HS-5 (cell line): ENCODE results near the gene RUFY1.
"Not testable (repeated sequence)": the region's sequence is repeated elsewhere in the genome, so short reads cannot be mapped to it uniquely, and the experiment has no call there.

Source experiments
- DNase-seq: peaks from one replicate; pipeline ENCODE4 v3.0.0-alpha.2; 2012; ENCODE audit warnings: low read depth

The RUFY1 gene, protein sequence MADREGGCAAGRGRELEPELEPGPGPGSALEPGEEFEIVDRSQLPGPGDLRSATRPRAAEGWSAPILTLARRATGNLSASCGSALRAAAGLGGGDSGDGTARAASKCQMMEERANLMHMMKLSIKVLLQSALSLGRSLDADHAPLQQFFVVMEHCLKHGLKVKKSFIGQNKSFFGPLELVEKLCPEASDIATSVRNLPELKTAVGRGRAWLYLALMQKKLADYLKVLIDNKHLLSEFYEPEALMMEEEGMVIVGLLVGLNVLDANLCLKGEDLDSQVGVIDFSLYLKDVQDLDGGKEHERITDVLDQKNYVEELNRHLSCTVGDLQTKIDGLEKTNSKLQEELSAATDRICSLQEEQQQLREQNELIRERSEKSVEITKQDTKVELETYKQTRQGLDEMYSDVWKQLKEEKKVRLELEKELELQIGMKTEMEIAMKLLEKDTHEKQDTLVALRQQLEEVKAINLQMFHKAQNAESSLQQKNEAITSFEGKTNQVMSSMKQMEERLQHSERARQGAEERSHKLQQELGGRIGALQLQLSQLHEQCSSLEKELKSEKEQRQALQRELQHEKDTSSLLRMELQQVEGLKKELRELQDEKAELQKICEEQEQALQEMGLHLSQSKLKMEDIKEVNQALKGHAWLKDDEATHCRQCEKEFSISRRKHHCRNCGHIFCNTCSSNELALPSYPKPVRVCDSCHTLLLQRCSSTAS

GRCh38 chr5:179550511-179551342, at the start of gene RUFY1:
RUFY1 (plus strand) TSS chr5:179550554; CDS start chr5:179550570, 16 bp downstream.
- DNase-seq: peak; percentile 53

DNA sequence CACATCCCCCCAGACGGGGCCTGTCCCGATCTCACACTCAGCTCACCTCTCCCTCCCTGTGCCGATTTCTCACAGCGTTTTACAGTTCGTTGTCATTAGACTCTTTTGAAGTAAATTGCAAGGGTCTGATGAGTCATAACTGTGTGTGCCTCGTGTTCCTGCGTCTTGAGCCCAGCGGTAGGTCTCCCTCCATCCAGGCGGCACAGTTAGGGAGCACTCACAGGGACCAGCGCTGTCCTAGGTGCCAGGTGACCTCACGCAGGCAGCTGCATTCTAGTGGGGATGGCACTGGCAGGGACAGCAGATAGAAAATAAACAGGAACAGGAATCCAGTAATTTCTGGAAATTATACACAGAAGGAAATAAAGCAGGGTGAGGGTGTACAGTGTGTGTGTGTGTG, 48.4 kb upstream of the RUFY1 start:
- not testable (repeated sequence) for DNase-seq

- DNase-seq: not testable (repeated sequence)
Measured at GRCh38 chr5:179502420-179502819, 47.9 kb upstream of the RUFY1 start.

GRCh38 chr5:179504191-179504590, 46.2 kb upstream of the RUFY1 start:
- no peak for DNase-seq

GRCh38 chr5:179504600-179505396, 45.6 kb upstream of the RUFY1 start:
- DNase-seq: no peak

DNA sequence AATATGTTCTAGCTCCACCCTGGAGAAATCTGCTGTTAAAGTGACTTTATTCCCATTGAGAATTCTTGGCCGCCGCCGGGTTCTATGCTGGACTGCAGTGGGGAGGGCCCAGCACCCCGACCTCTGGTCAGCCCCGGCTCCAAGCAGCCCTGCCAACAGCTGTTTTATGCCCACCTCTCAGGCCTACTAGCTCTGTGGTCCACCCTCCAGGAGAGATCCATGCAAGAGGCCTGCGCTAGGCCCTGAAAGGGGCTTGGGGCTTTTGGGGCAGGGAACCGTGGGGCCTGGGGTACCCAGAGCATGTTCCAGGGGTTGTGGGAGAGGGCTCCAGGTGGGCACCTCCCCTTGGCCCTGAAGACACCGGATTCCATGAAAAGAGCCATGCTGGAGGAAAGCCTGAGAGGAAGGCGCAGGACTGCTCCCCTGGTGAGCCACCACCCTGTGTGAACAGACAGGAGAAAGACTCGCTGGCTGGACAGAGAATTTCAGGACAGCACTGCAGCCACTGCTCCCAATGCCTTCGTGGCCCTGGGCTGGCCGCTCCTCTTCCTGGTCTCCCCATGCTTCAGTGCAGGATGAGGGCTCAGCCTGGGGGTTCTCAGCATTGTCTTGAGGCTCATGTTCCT, 44.6 kb upstream of the RUFY1 start:
- DNase-seq: no peak

DNA sequence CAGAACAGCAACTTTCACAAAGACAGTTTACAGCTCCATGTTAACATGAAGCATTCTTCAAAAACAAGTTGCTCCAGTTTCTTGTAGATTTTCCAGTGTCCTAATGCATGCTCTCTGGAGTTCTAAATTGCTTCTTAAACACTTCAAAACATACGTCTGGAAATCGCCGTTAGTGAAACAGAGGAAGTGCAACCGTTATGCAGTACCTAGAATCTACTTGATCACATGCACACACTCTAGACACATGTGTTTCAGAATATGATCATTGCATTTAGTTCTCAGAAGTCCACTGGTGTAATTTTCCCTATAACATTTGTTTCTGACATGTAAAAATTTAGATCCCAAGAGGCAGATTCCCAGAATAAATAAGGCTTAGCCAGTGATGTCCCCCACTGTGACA, 41.1 kb upstream of the RUFY1 start:
- no peak for DNase-seq

DNA sequence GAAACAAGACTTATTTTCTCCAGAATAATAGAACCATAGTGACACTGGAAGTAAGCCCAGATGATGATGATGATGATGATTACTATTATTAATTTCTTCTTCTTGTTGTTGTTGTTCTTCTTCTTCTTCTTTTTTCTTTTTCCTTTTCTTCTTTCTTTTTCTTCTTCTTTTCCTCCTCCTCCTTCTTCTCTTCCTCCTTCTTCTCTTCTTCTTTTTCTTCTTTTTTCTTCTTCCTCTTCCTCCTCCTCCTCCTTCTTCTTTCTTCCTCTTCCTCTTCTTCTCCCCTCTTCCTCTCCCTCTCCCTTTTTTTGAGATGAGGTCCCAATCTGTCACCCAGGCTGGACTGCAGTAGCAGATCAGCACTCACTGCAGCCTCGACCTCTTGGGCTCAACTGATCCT, 40.5 kb upstream of the RUFY1 start:
- no peak for DNase-seq

- no peak for DNase-seq
Measured at GRCh38 chr5:179512452-179513000, 37.8 kb upstream of the RUFY1 start.

- not testable (repeated sequence) for DNase-seq
Measured at GRCh38 chr5:179515501-179515900, 34.9 kb upstream of the RUFY1 start.

DNA sequence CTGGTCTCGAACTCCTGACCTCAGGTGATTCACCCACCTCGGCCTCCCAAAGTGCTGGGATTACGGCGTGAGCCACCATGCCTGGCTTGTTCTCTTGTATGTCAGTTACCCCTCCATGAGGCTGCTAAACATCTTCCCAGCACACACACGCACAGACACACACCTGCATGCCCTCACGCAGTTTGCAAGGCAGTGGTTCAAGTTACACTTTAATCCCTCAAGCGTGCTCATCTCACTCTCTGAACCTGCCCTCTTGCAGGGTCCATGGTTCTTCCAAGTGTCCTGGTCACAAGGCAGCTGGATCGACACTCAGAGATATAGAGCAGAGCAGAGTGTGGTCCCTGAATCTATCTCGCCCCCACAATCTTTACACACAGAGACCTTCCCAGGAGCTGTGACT, 34.1 kb upstream of the RUFY1 start:
- DNase-seq: no peak

- not testable (repeated sequence) for DNase-seq
Measured at GRCh38 chr5:179517746-179518145, 32.6 kb upstream of the RUFY1 start.

DNA sequence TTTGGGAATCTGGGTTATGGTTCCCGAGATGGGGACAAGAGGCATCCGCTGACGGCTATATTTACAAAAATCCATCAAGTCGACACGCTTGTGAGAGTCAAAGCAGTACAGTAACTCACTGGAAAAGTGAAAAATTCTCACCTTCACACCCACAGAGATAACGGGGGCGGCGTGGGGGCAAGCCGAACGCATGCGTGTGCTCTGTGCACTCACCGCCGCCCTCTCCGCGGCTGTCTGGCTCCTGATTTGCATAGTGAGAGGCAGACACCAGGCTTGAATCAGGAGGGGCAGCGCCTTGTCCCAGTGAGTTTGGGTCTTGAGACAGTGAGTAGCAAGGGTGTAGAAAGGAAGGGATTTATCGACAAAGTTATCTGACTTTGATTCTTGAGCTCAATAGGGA, 32.0 kb upstream of the RUFY1 start:
- DNase-seq: not testable (repeated sequence)

DNA sequence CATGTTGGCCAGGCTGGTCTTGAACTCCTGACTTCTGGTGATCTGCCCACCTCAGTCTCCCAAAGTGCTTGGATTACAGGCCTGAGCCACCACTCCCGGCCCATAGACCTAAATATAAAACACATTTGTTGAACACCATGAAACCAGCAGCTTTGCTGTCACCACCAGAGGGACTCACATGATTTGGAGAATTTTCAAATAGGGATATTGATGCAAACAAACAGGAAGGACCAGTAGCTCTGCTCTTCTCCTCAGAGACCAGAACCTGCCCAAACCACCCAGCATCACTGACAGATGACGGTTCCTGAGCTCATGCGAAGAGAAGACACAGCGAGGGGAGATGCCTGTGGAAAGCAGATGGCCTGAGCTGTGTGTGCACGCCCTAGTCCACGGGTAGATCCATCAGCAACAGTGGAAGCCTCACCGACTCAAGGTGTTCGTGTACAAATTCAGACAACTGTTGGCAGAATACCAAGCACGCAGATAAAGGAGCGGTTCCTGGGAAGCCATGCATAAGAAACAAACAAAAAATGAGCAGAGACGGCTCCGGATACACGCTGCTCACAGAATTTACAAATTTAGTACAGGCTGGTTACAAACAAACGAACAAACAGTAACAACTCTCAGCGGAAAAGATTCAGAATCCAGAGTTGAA, 30.8 kb upstream of the RUFY1 start:
- not testable (repeated sequence) for DNase-seq

GRCh38 chr5:179522107-179522506, 28.2 kb upstream of the RUFY1 start:
- DNase-seq: not testable (repeated sequence)

DNA sequence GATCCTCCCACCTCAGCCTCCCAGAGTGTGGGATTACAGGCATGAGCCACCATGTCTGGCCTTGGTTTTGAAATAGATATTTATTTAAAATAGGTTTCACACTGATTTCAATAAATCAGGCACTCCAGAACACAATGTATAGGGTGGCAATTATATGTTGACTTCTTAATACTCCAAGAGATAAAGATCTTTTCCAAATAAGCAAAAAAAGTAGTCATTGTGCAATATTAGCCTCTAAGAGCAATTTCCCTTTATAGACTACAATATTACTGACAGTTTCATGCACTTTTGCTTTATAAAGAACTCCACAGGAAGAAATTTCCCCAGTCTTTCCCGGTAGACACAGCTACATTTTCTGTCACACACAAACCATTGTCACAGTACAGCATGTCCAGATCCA, 23.4 kb upstream of the RUFY1 start:
- DNase-seq: no peak

- no peak for DNase-seq
Measured at GRCh38 chr5:179530069-179530998, 20.0 kb upstream of the RUFY1 start.

- no peak for DNase-seq
Measured at GRCh38 chr5:179533024-179533423, 17.3 kb upstream of the RUFY1 start.

DNA sequence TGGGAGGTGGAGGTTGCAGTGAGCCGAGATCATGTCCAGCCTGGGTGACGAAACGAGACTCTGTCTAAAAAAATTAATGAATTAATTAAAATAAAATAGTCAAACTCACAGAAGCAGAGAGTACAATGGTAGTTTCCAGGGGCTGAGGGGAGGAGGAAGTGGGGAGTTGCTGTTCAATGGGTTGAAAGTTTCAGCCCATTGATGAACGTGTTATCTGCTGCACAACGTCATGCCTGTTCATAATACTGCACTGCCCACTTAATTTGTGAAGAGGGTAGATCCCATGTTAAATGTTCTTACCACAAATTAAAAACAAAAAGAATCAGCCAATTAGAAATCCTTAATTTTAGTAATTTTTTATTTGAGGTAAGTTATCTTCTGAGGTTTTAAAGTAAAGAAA, 16.4 kb upstream of the RUFY1 start:
- no peak for DNase-seq
